B cell (primary cell): ENCODE data around the gene FHIT. TPM values are rescaled to one million over a fixed set of nuclear protein-coding genes. Genes with fewer than 3 reads are reported as not detected.

Experiments
- ATAC-seq: fragments of 200-7000 bp; cut with Tn5 transposase; one replicate; pipeline ENCODE4 v1.10.0; 2021; ENCODE audit warnings: low read depth, mild to moderate bottlenecking, moderate number of reproducible peaks, moderate library complexity
- CTCF ChIA-PET: fragments of 350-600 bp; sonication (Branson Sonifier 250); formaldehyde crosslinking; loops from one replicate; lab custom pipeline; 2021; ENCODE audit warnings: antibody characterized with exemption, inconsistent platforms; lab: Charles Lee
- POLR2A ChIA-PET: fragments of 350-600 bp; sonication (Branson Sonifier 250); formaldehyde crosslinking; loops from one replicate; lab custom pipeline; 2021; ENCODE audit warnings: antibody characterized with exemption; lab: Charles Lee
- DNase-seq: peaks from one replicate; pipeline ENCODE4 v3.0.0; 2013
- H2AFZ ChIP-seq: 2 replicates; pipeline ENCODE4 v1.6.1; 2012; ENCODE audit warnings: mild to moderate bottlenecking, low read depth, low read length; ENCODE audit not compliant: insufficient read depth, poor library complexity, severe bottlenecking
- H3K27ac ChIP-seq, 2 donors: 1 replicate in 1 of 2; 2 replicates in 1 of 2; pipeline ENCODE4 v1.5.1; 2012 to 2013; ENCODE audit warnings: low read length in 2 of 2, mild to moderate bottlenecking in 2 of 2, moderate library complexity in 1 of 2
- H3K27me3 ChIP-seq, 4 experiments: fragments of 200-600 bp in 1 of 4; sonication (generic) in 1 of 4; replicated peaks in 1 of 4; 1 replicate in 2 of 4; 2 replicates in 2 of 4; pipeline versions ENCODE4 v1.6.1 to v1.7.0; 2013 to 2016; ENCODE audit warnings: low read length in 3 of 4, mild to moderate bottlenecking in 2 of 4, mixed read lengths in 1 of 4, moderate library complexity in 1 of 4; ENCODE audit not compliant: insufficient read depth in 4 of 4, control insufficient read depth in 3 of 4; ENCODE audit errors: control extremely low read depth in 1 of 4
- H3K36me3 ChIP-seq, 2 experiments: replicated peaks in 1 of 2; 1 replicate in 1 of 2; 2 replicates in 1 of 2; pipeline versions ENCODE4 v1.6.1 to v1.7.1; 2013; ENCODE audit warnings: low read length in 1 of 2; ENCODE audit not compliant: insufficient read depth in 2 of 2, control insufficient read depth in 1 of 2; ENCODE audit errors: control extremely low read depth in 1 of 2, extremely low read depth in 1 of 2
- H3K4me1 ChIP-seq, 2 donors: fragments of 200-600 bp in 1 of 2; sonication (generic) in 1 of 2; 1 replicate in 1 of 2; 2 replicates in 1 of 2; pipeline versions ENCODE4 v1.5.1 to v1.6.1; 2013 to 2017; ENCODE audit warnings: low read length in 2 of 2; ENCODE audit not compliant: control insufficient read depth in 2 of 2, insufficient read depth in 2 of 2
- H3K4me2 ChIP-seq: replicated peaks from 2 replicates; pipeline ENCODE3; 2012; ENCODE audit warnings: mild to moderate bottlenecking, low read depth, low read length; ENCODE audit not compliant: poor library complexity, severe bottlenecking
- H3K4me3 ChIP-seq, 5 experiments: fragments of 200-600 bp in 1 of 5; sonication (generic) in 1 of 5; 1 replicate in 3 of 5; 2 replicates in 2 of 5; pipeline versions ENCODE4 v1.5.1 to v1.7.0; 2011 to 2016; ENCODE audit warnings: low read length in 4 of 5, mild to moderate bottlenecking in 4 of 5, low read depth in 2 of 5, control low read depth in 1 of 5, moderate library complexity in 1 of 5; ENCODE audit not compliant: insufficient read depth in 1 of 5; ENCODE audit errors: control extremely low read depth in 1 of 5, extremely low read depth in 1 of 5
- H3K79me2 ChIP-seq: fragments of 200-600 bp; sonication (generic); one replicate; pipeline ENCODE4 v1.6.0; 2016; ENCODE audit warnings: low read length; ENCODE audit not compliant: control insufficient read depth, insufficient read depth
- H3K9ac ChIP-seq: fragments of 200-600 bp; sonication (generic); 2 replicates; pipeline ENCODE4 v1.6.1; 2017; ENCODE audit warnings: mild to moderate bottlenecking, low read length, moderate library complexity
- H3K9me3 ChIP-seq, 3 donors: one replicate each; pipeline versions ENCODE4 v1.6.1 to v1.7.1; 2013; ENCODE audit warnings: low read length in 2 of 3; ENCODE audit not compliant: control insufficient read depth in 2 of 3, insufficient read depth in 1 of 3; ENCODE audit errors: control extremely low read depth in 1 of 3
- H4K20me1 ChIP-seq: 2 replicates; pipeline ENCODE4 v1.6.0; 2012; ENCODE audit warnings: mild to moderate bottlenecking, low read length; ENCODE audit not compliant: insufficient read depth, control insufficient read depth, poor library complexity, severe bottlenecking
- H3K27ac Mint-ChIP-seq: one replicate; pipeline ENCODE4 v1.8.0; 2021; ENCODE audit warnings: mixed read lengths
- H3K27me3 Mint-ChIP-seq: one replicate; pipeline ENCODE4 v1.8.0; 2021; ENCODE audit warnings: mixed read lengths
- H3K4me1 Mint-ChIP-seq: one replicate; pipeline ENCODE4 v1.8.0; 2021; ENCODE audit warnings: mixed read lengths
- H3K4me3 Mint-ChIP-seq: one replicate; pipeline ENCODE4 v1.8.0; 2021; ENCODE audit warnings: mixed read lengths
- H3K9me3 Mint-ChIP-seq: one replicate; pipeline ENCODE4 v1.8.0; 2022; ENCODE audit warnings: mixed read lengths; ENCODE audit not compliant: insufficient read depth
- EZH2 ChIP-seq: IDR thresholded peaks from 2 replicates; pipeline ENCODE4 v1.6.1; 2012; ENCODE audit warnings: borderline replicate concordance, low read depth, mild to moderate bottlenecking, moderate library complexity, low read length; ENCODE audit not compliant: insufficient read depth, poor library complexity, severe bottlenecking
- WGBS: methylation state at CpG from one replicate; pipeline ENCODE4 v1.1.5; 2013; ENCODE audit warnings: missing lambda C conversion rate; ENCODE audit not compliant: insufficient coverage; 5-methylcytosine and 5-hydroxymethylcytosine counted together
- intact Hi-C: fragments of 100-400 bp; cut with micrococcal nuclease; formaldehyde crosslinking; loops from one replicate; pipeline ENCODE4 v1.10.0; 2022
- polyA plus RNA-seq: library from polyadenylated mRNA; depleted of rRNA; stranded (reverse); fragments of >200 nt; gene quantifications from 2 replicates; pipeline ENCODE4 v1.2.3, GENCODE V29; 2012
- total RNA-seq, 2 donors: library from RNA; stranded (reverse); fragments of 120-200 nt in 1 of 2; gene quantifications; 1 replicate in 1 of 2; 2 replicates in 1 of 2; pipeline versions ENCODE4 v1.2.3 to v1.2.4, GENCODE V29; 2013 to 2022
- TF ChIP-seq, protein P1 (sequence below): fragments of 200-600 bp; IDR thresholded peaks from one replicate; pipeline ENCODE4 v1.8.0; 2022; ENCODE audit warnings: antibody characterized with exemption, mild to moderate bottlenecking

The FHIT gene
- total and polyA plus RNA-seq, 2 donors (not counting 1 experiment from before 2014, with no cell fraction given) = 1.7 to 7.8 TPM

DNA sequence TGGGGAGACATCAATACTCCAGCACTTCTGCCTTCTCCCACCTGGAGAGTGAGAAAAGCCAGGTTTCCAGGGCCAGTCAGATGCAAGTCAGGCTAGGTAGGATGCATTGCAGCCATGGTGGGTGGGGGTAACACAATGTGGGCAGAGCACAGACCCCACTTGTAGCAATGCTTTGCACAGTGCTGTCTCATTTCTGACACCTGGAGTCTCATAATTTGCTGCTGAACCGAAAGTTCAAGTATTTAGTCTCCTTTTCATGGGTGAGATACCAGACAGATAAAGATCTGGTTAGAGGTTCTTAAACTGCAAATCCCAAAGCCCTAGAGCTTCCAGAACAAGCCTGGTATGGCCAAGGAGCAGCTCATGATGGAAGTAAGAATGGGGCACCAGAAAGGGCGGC is 1321.1 kb downstream of the FHIT start:
- no peak overlapping the region for H3K4me3 ChIP-seq
- TF ChIP-seq EZH2 = no peak
- TF ChIP-seq, protein P1, sequence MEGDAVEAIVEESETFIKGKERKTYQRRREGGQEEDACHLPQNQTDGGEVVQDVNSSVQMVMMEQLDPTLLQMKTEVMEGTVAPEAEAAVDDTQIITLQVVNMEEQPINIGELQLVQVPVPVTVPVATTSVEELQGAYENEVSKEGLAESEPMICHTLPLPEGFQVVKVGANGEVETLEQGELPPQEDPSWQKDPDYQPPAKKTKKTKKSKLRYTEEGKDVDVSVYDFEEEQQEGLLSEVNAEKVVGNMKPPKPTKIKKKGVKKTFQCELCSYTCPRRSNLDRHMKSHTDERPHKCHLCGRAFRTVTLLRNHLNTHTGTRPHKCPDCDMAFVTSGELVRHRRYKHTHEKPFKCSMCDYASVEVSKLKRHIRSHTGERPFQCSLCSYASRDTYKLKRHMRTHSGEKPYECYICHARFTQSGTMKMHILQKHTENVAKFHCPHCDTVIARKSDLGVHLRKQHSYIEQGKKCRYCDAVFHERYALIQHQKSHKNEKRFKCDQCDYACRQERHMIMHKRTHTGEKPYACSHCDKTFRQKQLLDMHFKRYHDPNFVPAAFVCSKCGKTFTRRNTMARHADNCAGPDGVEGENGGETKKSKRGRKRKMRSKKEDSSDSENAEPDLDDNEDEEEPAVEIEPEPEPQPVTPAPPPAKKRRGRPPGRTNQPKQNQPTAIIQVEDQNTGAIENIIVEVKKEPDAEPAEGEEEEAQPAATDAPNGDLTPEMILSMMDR = no peak
- Mint-ChIP-seq H3K27me3 (peaks cover 6% of the 10 kb centered on the region), H3K4me3 (no peak overlapping the region), H3K27ac (no peak overlapping the region), H3K9me3 (no peaks in the 10 kb centered on the region), H3K4me1 (no peaks in the 10 kb centered on the region)
- H3K9me3 ChIP-seq = no peaks in the 10 kb centered on the region
- H3K36me3 ChIP-seq = no peaks in the 10 kb centered on the region
- no peaks in the 10 kb centered on the region for H4K20me1 ChIP-seq
- H3K4me1 ChIP-seq = no peaks in the 10 kb centered on the region
- no peak overlapping the region for H2AFZ ChIP-seq
- no peaks in the 10 kb centered on the region for H3K79me2 ChIP-seq
- ATAC-seq = no peak
- CTCF ChIA-PET = no interaction called here
- no peak overlapping the region for H3K27ac ChIP-seq
- POLR2A ChIA-PET = no interaction called here
- DNase-seq = no peak
- intact Hi-C loops = no loop called here
- WGBS = 83% methylated on average over 2 of the region's 2 CpGs
- no peaks in the 10 kb centered on the region for H3K27me3 ChIP-seq
- no peak overlapping the region for H3K4me2 ChIP-seq
- H3K9ac ChIP-seq = no peak overlapping the region

DNA sequence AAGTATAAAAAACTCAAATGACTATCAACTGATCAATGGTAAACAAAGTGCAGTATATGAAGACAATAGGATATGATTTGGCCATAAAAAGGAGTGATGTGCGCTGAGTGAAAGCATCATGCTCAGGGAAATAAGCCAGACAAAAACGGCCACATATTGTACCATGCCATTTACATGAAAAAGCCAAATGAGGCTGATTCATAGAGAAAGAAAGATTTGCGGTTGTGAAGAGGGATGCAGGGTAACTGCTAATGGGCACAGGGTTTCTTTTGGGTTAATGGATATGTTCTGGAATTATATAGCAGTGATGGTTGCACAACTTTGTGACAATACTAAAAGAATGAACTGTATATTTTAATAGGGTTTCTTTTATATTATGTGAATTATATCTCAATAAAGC is 1324.2 kb downstream of the FHIT start:
- no peaks in the 10 kb centered on the region for H4K20me1 ChIP-seq
- H3K9me3 Mint-ChIP-seq = no peaks in the 10 kb centered on the region
- WGBS = 85% methylated on average over 2 of the region's 3 CpGs
- no peaks in the 10 kb centered on the region for H3K4me1 Mint-ChIP-seq
- H3K27me3 ChIP-seq = no peaks in the 10 kb centered on the region
- no peaks in the 10 kb centered on the region for H3K79me2 ChIP-seq
- ChIA-PET CTCF (no interaction called here), POLR2A (no interaction called here)
- DNase-seq (no peak), ATAC-seq (no peak)
- H3K4me3 ChIP-seq = no peak overlapping the region
- no peaks in the 10 kb centered on the region for H3K9me3 ChIP-seq
- H3K4me2 ChIP-seq = no peak overlapping the region
- no peak overlapping the region for H3K27ac Mint-ChIP-seq
- no peaks in the 10 kb centered on the region for H3K4me1 ChIP-seq
- no peak overlapping the region for H3K27ac ChIP-seq
- intact Hi-C loops = no loop called here
- no peaks in the 10 kb centered on the region for H3K36me3 ChIP-seq
- H3K9ac ChIP-seq = no peak overlapping the region
- H3K4me3 Mint-ChIP-seq = no peak overlapping the region
- no peak overlapping the region for H2AFZ ChIP-seq
- H3K27me3 Mint-ChIP-seq = peaks cover 6% of the 10 kb centered on the region
- TF ChIP-seq EZH2 = no peak
- TF ChIP-seq, protein P1 = no peak
